GM23248 (cell line): Measurements from ENCODE around the gene DRC3.

Source experiments
- EZH2 ChIP-seq: fragments of 200-600 bp; sonication (generic); IDR thresholded peaks from 2 replicates; pipeline ENCODE4 v1.6.1; 2018; ENCODE audit warnings: antibody characterized with exemption, mild to moderate bottlenecking; ENCODE audit not compliant: insufficient read depth, poor library complexity, severe bottlenecking
- EZH2phosphoT487 ChIP-seq: fragments of 200-600 bp; sonication (generic); IDR thresholded peaks from 2 replicates; pipeline ENCODE4 v1.6.1; 2018; ENCODE audit warnings: antibody characterized with exemption, moderate library complexity, mild to moderate bottlenecking, low read depth; ENCODE audit not compliant: insufficient read depth

DNA sequence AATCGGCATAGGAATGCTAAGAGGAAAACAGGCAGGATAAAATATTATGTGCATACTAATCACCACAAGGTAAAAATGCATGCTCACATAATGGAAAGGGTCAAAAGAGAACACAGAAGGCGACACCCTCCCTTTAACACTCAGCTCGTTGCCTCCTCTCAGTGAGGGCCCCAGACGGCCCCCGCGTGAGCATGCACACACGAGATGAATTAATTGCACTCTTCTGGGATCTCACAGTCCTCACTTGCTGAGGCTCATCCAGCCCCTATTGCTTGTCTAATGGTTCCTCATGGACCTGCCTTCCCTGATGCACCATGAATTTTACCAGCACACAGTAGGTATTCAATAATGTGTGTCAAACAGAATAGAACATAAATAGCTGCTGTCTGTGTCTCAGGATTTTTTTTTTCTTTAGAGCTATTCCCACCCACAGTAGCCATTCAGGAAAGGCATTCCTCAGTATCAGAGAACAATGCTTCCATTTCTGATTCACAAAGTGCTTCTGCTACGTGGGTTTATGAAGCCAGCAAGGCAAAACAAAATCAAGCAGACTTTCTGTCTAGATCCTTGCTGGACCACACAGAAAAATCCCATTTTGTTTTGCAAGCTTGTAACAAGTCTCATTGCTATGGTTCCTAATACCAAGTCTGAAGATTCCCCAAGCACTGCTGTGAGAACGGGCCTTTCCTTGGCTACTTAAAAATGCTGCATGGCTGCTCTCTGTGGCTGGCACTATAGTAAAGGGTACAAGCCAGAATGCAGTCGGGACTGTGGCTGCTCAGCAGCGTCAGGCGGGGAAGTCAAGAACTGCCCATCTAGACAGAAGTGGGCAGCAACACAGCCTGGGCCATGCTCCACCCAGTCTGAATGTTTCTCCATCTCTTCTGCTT lies 44.0 kb upstream of the DRC3 start:
- TF ChIP-seq EZH2phosphoT487: no peak
- no peak for TF ChIP-seq EZH2
